Measurements from ENCODE around the gene MYMX. TPM values are rescaled to one million over a fixed set of nuclear protein-coding genes. Genes with fewer than 3 reads are reported as not detected.
A peak's percentile ranks its signal among the peaks of the same experiment; 100 is the strongest.

The MYMX gene
- total RNA-seq, 1 donor from 2014 or later, result not detected

DNA sequence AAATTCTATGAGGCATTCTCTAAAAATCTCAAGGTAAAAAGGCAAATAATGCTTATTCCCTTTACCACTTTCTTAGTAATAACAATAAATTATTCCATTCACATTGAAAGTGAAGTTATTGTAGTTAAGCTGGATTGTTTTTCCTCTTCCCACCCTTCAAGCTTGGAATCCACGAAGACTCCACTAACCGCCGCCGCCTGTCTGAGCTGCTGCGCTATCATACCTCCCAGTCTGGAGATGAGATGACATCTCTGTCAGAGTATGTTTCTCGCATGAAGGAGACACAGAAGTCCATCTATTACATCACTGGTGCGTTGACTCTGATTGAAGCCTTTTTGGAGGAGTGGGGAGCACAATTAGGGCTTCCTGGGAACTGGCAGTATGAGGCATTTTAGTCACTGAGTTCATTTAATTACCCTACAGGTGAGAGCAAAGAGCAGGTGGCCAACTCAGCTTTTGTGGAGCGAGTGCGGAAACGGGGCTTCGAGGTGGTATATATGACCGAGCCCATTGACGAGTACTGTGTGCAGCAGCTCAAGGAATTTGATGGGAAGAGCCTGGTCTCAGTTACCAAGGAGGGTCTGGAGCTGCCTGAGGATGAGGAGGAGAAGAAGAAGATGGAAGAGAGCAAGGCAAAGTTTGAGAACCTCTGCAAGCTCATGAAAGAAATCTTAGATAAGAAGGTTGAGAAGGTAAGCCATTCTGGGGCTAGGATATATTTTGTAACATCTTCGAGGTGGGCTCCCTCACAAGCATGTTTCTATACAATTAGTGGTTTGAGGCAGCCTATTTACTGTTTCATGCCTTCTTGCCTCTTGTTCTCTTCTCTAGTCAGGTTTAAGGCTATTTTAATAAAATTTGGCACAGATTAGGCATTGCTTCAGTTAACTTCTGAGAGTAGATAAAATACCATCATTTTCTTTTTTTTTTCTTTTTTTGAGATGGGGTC, 35.1 kb downstream of the MYMX start:
- Histone ChIP-seq H3K4me3 (ENCODE audit: low read depth, low read length) (no peak overlapping the region), H3K36me3 (ENCODE audit: control insufficient read depth, insufficient read depth, low read length) (peaks cover 34% of the 10 kb centered on the region), H3K27me3 (ENCODE audit: control insufficient read depth, insufficient read depth, low read length) (no peaks in the 10 kb centered on the region)
- DNase-seq (ENCODE audit: low read depth) (no peak), FAIRE-seq (no peak)
- TF ChIP-seq, protein P1, sequence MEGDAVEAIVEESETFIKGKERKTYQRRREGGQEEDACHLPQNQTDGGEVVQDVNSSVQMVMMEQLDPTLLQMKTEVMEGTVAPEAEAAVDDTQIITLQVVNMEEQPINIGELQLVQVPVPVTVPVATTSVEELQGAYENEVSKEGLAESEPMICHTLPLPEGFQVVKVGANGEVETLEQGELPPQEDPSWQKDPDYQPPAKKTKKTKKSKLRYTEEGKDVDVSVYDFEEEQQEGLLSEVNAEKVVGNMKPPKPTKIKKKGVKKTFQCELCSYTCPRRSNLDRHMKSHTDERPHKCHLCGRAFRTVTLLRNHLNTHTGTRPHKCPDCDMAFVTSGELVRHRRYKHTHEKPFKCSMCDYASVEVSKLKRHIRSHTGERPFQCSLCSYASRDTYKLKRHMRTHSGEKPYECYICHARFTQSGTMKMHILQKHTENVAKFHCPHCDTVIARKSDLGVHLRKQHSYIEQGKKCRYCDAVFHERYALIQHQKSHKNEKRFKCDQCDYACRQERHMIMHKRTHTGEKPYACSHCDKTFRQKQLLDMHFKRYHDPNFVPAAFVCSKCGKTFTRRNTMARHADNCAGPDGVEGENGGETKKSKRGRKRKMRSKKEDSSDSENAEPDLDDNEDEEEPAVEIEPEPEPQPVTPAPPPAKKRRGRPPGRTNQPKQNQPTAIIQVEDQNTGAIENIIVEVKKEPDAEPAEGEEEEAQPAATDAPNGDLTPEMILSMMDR (IDR thresholded peaks at IDR 0.05; ENCODE audit: insufficient read depth, low read length, severe bottlenecking), result no peak

DNA sequence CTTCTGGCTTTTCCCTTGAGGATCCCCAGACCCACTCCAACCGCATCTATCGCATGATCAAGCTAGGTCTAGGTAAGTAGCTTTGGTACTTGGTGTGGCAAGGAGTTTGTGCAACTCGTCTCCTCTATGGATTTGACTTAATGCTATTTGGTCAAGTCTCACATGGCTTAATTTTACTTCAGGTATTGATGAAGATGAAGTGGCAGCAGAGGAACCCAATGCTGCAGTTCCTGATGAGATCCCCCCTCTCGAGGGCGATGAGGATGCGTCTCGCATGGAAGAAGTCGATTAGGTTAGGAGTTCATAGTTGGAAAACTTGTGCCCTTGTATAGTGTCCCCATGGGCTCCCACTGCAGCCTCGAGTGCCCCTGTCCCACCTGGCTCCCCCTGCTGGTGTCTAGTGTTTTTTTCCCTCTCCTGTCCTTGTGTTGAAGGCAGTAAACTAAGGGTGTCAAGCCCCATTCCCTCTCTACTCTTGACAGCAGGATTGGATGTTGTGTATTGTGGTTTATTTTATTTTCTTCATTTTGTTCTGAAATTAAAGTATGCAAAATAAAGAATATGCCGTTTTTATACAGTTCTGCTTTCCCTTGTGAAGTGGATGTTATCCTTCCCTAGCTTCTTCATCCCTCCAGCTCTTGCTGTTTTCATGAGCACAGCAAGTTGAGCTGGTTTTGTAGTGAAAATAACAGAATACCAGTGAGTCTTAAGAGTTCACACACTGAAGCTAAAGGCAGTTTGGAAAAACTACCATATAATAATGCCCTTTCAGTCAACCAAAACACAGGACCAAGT, 36.8 kb downstream of the MYMX start:
- Histone ChIP-seq H3K27me3 (ENCODE audit: control insufficient read depth, insufficient read depth, low read length) (no peaks in the 10 kb centered on the region), H3K4me3 (ENCODE audit: low read depth, low read length) (no peak overlapping the region), H3K36me3 (ENCODE audit: control insufficient read depth, insufficient read depth, low read length) (peaks cover 34% of the 10 kb centered on the region)
- FAIRE-seq (no peak), DNase-seq (ENCODE audit: low read depth) (no peak)
- TF ChIP-seq, protein P1 (IDR thresholded peaks at IDR 0.05; ENCODE audit: insufficient read depth, low read length, severe bottlenecking), result peak; percentile 60

GRCh38 chr6:44254191-44255104, 37.7 kb downstream of the MYMX start:
- Histone ChIP-seq H3K27me3 (ENCODE audit: control insufficient read depth, insufficient read depth, low read length) (no peaks in the 10 kb centered on the region), H3K36me3 (ENCODE audit: control insufficient read depth, insufficient read depth, low read length) (peaks cover 33% of the 10 kb centered on the region), H3K4me3 (ENCODE audit: low read depth, low read length) (no peak overlapping the region)
- DNase-seq (ENCODE audit: low read depth) (no peak), FAIRE-seq (no peak)
- TF ChIP-seq, protein P1 (IDR thresholded peaks at IDR 0.05; ENCODE audit: insufficient read depth, low read length, severe bottlenecking), result no peak

GRCh38 chr6:44255105-44255808, 38.5 kb downstream of the MYMX start:
- FAIRE-seq (no peak), DNase-seq (ENCODE audit: low read depth) (no peak)
- TF ChIP-seq, protein P1 (IDR thresholded peaks at IDR 0.05; ENCODE audit: insufficient read depth, low read length, severe bottlenecking), result no peak
- H3K27me3 ChIP-seq (ENCODE audit: control insufficient read depth, insufficient read depth, low read length), result no peaks in the 10 kb centered on the region
- H3K4me3 ChIP-seq (ENCODE audit: low read depth, low read length), result no peak overlapping the region
- peaks cover 32% of the 10 kb centered on the region for H3K36me3 ChIP-seq (ENCODE audit: control insufficient read depth, insufficient read depth, low read length)

Data from bronchial epithelial cell (primary cell).